ENCODE data around the gene SHISA4. TPM values are rescaled to one million over a fixed set of nuclear protein-coding genes. Genes with fewer than 3 reads are reported as not detected.

Gene SHISA4
- total and polyA plus RNA-seq, 2 of the 8 experiments (the other 6 are each of a cell fraction or from before 2014, with no cell fraction given): 7.8 to 28.9 TPM

DNA sequence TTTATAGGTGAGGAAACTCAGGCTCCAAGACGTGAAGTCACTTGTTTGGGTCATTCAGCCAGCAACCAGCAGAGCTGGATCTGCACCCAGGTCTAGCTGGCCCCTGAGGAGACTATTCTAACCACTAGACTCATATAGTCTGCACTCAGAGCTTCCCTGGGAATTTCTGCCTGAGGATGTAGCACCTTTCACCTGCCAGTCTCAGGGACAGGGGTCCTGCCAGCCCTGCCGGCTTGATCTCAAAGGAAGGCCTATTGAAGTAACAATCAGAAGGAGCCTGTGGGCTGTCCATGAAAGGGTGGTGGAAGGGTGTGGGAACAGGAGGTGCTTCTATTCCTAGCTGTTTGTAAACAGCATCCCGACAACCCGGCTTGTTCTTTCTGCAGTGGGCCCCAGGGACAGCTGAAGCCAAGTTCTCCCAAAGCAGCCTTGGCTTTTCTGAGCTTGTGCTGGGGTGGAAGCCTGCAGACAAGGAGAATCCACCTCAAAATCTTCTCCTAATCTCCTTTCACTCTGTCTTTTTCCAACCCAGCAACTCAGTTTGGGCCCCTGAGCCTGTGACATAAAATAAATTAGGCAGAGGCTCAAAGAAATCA lies 49.8 kb downstream of the SHISA4 start (continued):
- no peak for TF ChIP-seq RXRA (IDR thresholded peaks at IDR 0.05; ENCODE audit: insufficient read depth, low read depth, low read length)

All from H1 (cell line).